ENCODE results near the gene CDH23. TPM values are rescaled to one million over a fixed set of nuclear protein-coding genes. Genes with fewer than 3 reads are reported as not detected.

The CDH23 gene
- total RNA-seq, 1 donor from 2014 or later, result not detected

GRCh38 chr10:71419750-71420149 lies 23.0 kb downstream of the CDH23 start:
- no peak for DNase-seq (ENCODE audit: low read depth in 2 of 2)

DNA sequence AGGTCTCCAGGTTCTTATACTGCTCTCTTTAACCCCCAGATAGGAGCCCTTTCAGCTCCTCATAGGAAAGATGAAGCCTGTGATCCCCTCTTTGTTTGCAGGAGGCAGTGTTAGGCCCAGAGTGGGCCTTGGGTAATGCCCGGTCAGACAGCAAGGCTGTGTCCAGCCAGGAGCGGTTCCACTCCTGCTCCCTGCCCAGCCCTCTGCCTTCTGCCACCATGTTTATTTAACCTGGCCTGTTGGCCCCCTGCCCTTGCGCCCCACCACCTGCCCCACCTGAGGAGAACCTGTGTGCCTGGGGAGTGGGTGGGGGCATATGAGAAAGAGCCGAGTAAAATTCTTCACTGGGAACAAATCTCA lies 24.3 kb downstream of the CDH23 start:
- no peak for DNase-seq (ENCODE audit: low read depth in 2 of 2)

- no peak for DNase-seq (ENCODE audit: low read depth in 2 of 2)
These were observed 26.5 kb downstream of the CDH23 start for GRCh38 chr10:71423250-71423649.

- DNase-seq (ENCODE audit: low read depth in 2 of 2), result no peak
These were observed 27.2 kb downstream of the CDH23 start for GRCh38 chr10:71423901-71424300.

- no peak for DNase-seq (ENCODE audit: low read depth in 2 of 2)
These were observed 27.9 kb downstream of the CDH23 start for GRCh38 chr10:71424496-71425194.

GRCh38 chr10:71426058-71426605 lies 29.4 kb downstream of the CDH23 start:
- no peak for DNase-seq (ENCODE audit: low read depth in 2 of 2)

DNA sequence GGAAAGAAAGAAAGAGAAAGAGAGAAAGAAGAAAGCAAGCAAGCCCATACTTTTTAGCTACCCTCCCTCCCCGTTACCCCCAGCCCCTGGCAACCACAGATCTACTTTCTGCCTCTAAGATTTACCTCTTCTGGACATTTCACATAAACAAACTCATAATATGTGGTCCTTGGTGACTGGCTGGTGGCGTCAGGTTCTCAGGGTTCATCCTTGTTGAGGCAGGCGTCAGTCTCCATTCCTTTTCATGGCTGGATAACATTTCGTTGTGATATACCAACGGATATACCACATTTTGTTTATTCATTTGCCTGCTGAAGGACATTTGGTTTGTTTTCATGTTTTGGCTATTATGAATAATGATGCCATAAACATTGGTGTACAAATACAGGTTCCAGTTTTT lies 30.5 kb downstream of the CDH23 start:
- no peak for DNase-seq (ENCODE audit: low read depth in 2 of 2)

- DNase-seq (ENCODE audit: low read depth in 2 of 2), result no peak
These were observed 32.6 kb downstream of the CDH23 start for GRCh38 chr10:71429304-71429703.

- DNase-seq (ENCODE audit: low read depth in 2 of 2), result no peak
These were observed 33.2 kb downstream of the CDH23 start for GRCh38 chr10:71429929-71430328.

- peak in 1 of 2 donors; percentile 18 for DNase-seq (ENCODE audit: low read depth in 2 of 2)
These were observed 34.8 kb downstream of the CDH23 start for GRCh38 chr10:71431239-71432100.

DNA sequence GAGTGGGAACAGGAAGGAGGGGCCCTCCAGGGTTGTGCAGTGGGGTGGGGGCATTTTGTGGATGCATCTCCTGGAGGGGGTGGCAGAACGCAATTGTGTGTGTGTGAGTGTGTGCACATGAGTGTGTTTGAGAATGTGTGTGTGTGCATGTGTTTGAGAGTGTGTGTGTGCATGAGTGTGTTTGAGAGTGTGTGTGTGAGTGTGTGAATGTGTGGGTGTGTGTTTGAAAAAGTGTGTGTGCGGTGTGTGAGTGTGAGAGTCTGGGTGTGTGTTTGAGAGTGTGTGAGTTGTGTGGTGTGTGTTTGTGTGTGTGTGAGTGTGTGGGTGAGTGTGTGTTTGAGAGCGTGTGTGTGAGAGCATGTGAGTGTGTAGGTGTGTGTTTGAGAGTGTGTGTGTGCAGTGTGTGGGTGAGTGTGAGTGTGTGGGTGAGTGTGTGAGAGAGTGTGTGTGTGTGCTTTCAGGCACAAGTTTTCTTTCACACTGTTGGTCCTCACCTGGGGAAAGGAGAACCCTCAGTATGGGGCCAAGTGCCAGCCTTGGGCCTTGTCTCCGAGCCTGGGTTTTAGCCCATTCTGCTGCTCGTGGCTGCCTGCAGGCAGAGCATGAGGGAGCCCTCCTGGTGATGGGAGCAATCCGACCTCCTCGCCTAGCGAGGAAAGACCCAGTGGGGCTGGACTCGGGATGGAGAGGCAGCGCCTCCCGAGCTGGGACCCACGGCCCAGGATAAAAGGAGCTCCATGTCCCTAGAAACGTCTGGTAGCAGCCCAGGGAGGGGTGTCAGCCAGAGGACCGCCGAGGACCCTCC lies 35.6 kb downstream of the CDH23 start:
- DNase-seq (ENCODE audit: low read depth in 2 of 2), result no peak

GRCh38 chr10:71432956-71433767 lies 36.4 kb downstream of the CDH23 start:
- DNase-seq (ENCODE audit: low read depth in 2 of 2), result no peak

GRCh38 chr10:71433768-71434744 lies 37.3 kb downstream of the CDH23 start:
- no peak for DNase-seq (ENCODE audit: low read depth in 2 of 2)

- DNase-seq (ENCODE audit: low read depth in 2 of 2), result no peak
These were observed 38.2 kb downstream of the CDH23 start for GRCh38 chr10:71434760-71435394.

- DNase-seq (ENCODE audit: low read depth in 2 of 2), result no peak
These were observed 39.0 kb downstream of the CDH23 start for GRCh38 chr10:71435571-71436267.

DNA sequence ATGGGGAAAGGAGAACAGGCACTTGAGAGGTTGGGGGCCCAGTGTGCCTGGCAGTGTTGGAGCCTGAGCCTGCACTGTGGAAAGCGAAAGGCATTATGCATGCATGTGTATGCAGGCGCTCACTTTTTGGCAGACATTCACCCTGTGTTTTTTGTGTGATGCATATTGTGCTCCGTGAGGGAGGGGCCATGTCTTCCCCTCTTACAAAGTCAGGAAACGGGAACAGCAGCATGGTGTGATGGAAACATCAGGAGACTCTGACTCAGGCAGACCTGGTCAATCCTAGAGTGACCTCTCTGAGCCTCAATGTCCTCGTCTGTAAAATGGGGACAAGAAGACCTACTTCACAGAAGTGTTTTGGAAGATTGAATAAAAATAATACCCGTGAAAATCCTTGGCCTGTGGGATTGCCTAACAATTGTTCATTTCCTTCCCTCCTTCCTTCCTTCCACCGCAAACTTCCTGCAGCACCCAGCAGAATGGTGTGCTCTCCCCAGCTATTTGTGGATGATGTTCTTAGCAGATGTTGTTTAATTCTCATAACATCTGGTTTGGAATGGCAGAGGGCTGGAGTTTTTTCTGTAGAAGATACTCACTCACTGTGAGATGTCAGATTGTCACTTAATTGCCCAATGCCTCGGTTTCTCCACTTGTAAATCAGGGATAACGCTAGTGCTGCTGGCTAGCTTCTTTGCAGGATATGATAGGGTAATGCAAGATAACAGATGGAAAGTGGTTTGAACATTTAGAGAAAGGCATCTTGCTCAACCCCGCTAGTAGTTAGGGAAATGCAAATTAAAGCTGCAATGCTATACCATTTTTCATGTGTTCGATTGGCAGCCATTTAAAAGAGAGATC lies 39.8 kb downstream of the CDH23 start:
- peak; percentile 23 to 36 for DNase-seq (ENCODE audit: low read depth in 2 of 2)

GRCh38 chr10:71437537-71438092 lies 40.9 kb downstream of the CDH23 start:
- DNase-seq (ENCODE audit: low read depth in 2 of 2), result no peak

Measured in lung microvascular endothelial cell (primary cell).